GM18520 (cell line): ENCODE results near the gene LIPG.

Experiments
- ATAC-seq: cut with Tn5 transposase; IDR thresholded peaks from one replicate; pipeline ENCODE4 v1.9.1; 2021; ENCODE audit not compliant: unreplicated experiment

The LIPG gene

GRCh38 chr18:49610022-49610445, 48.2 kb downstream of the LIPG start:
- no peak for ATAC-seq

- ATAC-seq, result no peak
Measured at GRCh38 chr18:49611316-49611715, 49.5 kb downstream of the LIPG start.

- ATAC-seq, result peak; percentile 82
Measured at GRCh38 chr18:49612515-49613033, 50.7 kb downstream of the LIPG start.

GRCh38 chr18:49613141-49613640, 51.3 kb downstream of the LIPG start:
- no peak for ATAC-seq

GRCh38 chr18:49613641-49614151, 51.8 kb downstream of the LIPG start:
- ATAC-seq, result no peak

GRCh38 chr18:49616618-49617328, 54.9 kb downstream of the LIPG start:
- ATAC-seq, result no peak

GRCh38 chr18:49617329-49617695, 55.5 kb downstream of the LIPG start:
- ATAC-seq, result no peak

- no peak for ATAC-seq
Measured at GRCh38 chr18:49617865-49618264, 56.0 kb downstream of the LIPG start.

- ATAC-seq, result no peak
Measured at GRCh38 chr18:49618742-49619681, 57.2 kb downstream of the LIPG start.

- no peak for ATAC-seq
Measured at GRCh38 chr18:49619801-49620200, 57.9 kb downstream of the LIPG start.

- ATAC-seq, result no peak
Measured at GRCh38 chr18:49621301-49621700, 59.4 kb downstream of the LIPG start.

- ATAC-seq, result no peak
Measured at GRCh38 chr18:49621717-49622351, 60.0 kb downstream of the LIPG start.

GRCh38 chr18:49623571-49623970, 61.7 kb downstream of the LIPG start:
- no peak for ATAC-seq

- ATAC-seq, result no peak
Measured at GRCh38 chr18:49625021-49625691, 63.3 kb downstream of the LIPG start.

- ATAC-seq, result no peak
Measured at GRCh38 chr18:49626842-49627467, 65.1 kb downstream of the LIPG start.

GRCh38 chr18:49628119-49628518, 66.3 kb downstream of the LIPG start:
- no peak for ATAC-seq

GRCh38 chr18:49628881-49629795, 67.3 kb downstream of the LIPG start:
- no peak for ATAC-seq

- no peak for ATAC-seq
Measured at GRCh38 chr18:49630246-49630699, 68.4 kb downstream of the LIPG start.
